WTC11 (cell line): ENCODE measurements around the gene NNT. TPM values are rescaled to one million over a fixed set of nuclear protein-coding genes. Genes with fewer than 3 reads are reported as not detected.

ENCODE experiments used
- ARID4B ChIP-seq: sonication (generic); formaldehyde crosslinking; IDR thresholded peaks from 2 replicates; pipeline ENCODE4 v1.8.0; 2023; ENCODE audit warnings: missing genetic modification reagents, mild to moderate bottlenecking, borderline replicate concordance
- CDX4 ChIP-seq: fragments of 250-450 bp; sonication (Bioruptor Pico); IDR thresholded peaks from 2 replicates; pipeline ENCODE4 v1.9.0; 2021; ENCODE audit warnings: moderate library complexity, mild to moderate bottlenecking, inconsistent platforms, borderline replicate concordance
- ERG ChIP-seq: fragments of 250-450 bp; sonication (Bioruptor Pico); IDR thresholded peaks from 2 replicates; pipeline ENCODE4 v1.8.0; 2021; ENCODE audit warnings: mild to moderate bottlenecking
- ETV6 ChIP-seq: sonication (generic); formaldehyde crosslinking; IDR thresholded peaks from 2 replicates; pipeline ENCODE4 v1.8.1; 2022; ENCODE audit warnings: mild to moderate bottlenecking, missing genetic modification reagents
- GABPB1 ChIP-seq: sonication (generic); formaldehyde crosslinking; IDR thresholded peaks from 2 replicates; pipeline ENCODE4 v1.8.1; 2023; ENCODE audit warnings: mild to moderate bottlenecking, missing genetic modification reagents
- GTF2I ChIP-seq: fragments of 250-450 bp; sonication (Bioruptor Pico); conservative IDR thresholded peaks from 2 replicates; pipeline ENCODE4 v1.4.0; 2021; ENCODE audit warnings: mild to moderate bottlenecking
- KAT7 ChIP-seq: sonication (generic); formaldehyde crosslinking; IDR thresholded peaks from 2 replicates; pipeline ENCODE4 v1.8.1; 2023; ENCODE audit warnings: missing genetic modification reagents, mild to moderate bottlenecking, borderline replicate concordance
- MAX ChIP-seq: sonication (generic); formaldehyde crosslinking; IDR thresholded peaks from 2 replicates; pipeline ENCODE4 v1.8.0; 2022; ENCODE audit warnings: mild to moderate bottlenecking, missing genetic modification reagents
- NFE2L1 ChIP-seq: sonication (generic); formaldehyde crosslinking; IDR thresholded peaks from 2 replicates; pipeline ENCODE4 v1.8.1; 2023; ENCODE audit warnings: missing genetic modification reagents
- USF2 ChIP-seq: sonication (generic); formaldehyde crosslinking; IDR thresholded peaks from 2 replicates; pipeline ENCODE4 v1.8.1; 2023; ENCODE audit warnings: mild to moderate bottlenecking, missing genetic modification reagents, moderate library complexity
- ZNF121 ChIP-seq: sonication (generic); formaldehyde crosslinking; IDR thresholded peaks from 2 replicates; pipeline ENCODE4 v1.8.0; 2023; ENCODE audit warnings: missing genetic modification reagents
- ZNF281 ChIP-seq: sonication (generic); formaldehyde crosslinking; IDR thresholded peaks from 2 replicates; pipeline ENCODE4 v1.8.0; 2023; ENCODE audit warnings: mild to moderate bottlenecking, missing genetic modification reagents
- total RNA-seq: library from RNA; stranded (reverse); gene quantifications from 3 replicates; pipeline ENCODE4 v1.2.3, GENCODE V29; 2021
- TF ChIP-seq, protein P1 (sequence below): sonication (generic); formaldehyde crosslinking; IDR thresholded peaks from 2 replicates; pipeline ENCODE4 v1.8.1; 2022; ENCODE audit warnings: low read depth, mild to moderate bottlenecking, moderate library complexity, missing genetic modification reagents, borderline replicate concordance
- TF ChIP-seq, protein P2 (sequence below): sonication (generic); formaldehyde crosslinking; IDR thresholded peaks from 2 replicates; pipeline ENCODE4 v1.8.0; 2023; ENCODE audit warnings: missing genetic modification reagents
- TF ChIP-seq, protein P3 (sequence below): sonication (generic); formaldehyde crosslinking; IDR thresholded peaks from 2 replicates; pipeline ENCODE4 v1.8.1; 2022; ENCODE audit warnings: mild to moderate bottlenecking, moderate library complexity, missing genetic modification reagents
- TF ChIP-seq, protein P4 (sequence below): sonication (generic); formaldehyde crosslinking; IDR thresholded peaks from 2 replicates; pipeline ENCODE4 v1.8.0; 2022; ENCODE audit warnings: mild to moderate bottlenecking, missing genetic modification reagents
- TF ChIP-seq, protein P5 (sequence below): sonication (generic); formaldehyde crosslinking; IDR thresholded peaks from 2 replicates; pipeline ENCODE4 v1.8.1; 2022; ENCODE audit warnings: mild to moderate bottlenecking, missing genetic modification reagents, moderate library complexity, borderline replicate concordance
- TF ChIP-seq, protein P6 (sequence below): sonication (generic); formaldehyde crosslinking; IDR thresholded peaks from 2 replicates; pipeline ENCODE4 v1.8.0; 2022; ENCODE audit warnings: mild to moderate bottlenecking, missing genetic modification reagents

NNT gene
- total RNA-seq, 1 experiment from 2014 or later, result 37.6 TPM

- TF ChIP-seq, protein P1, sequence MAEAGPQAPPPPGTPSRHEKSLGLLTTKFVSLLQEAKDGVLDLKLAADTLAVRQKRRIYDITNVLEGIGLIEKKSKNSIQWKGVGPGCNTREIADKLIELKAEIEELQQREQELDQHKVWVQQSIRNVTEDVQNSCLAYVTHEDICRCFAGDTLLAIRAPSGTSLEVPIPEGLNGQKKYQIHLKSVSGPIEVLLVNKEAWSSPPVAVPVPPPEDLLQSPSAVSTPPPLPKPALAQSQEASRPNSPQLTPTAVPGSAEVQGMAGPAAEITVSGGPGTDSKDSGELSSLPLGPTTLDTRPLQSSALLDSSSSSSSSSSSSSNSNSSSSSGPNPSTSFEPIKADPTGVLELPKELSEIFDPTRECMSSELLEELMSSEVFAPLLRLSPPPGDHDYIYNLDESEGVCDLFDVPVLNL (CRISPR knock-in tag), result 0 out of 2 replicates have a peak, but pooled peaks have one; percentile 24
- TF ChIP-seq ETV6 (peak; percentile 77; the same call in 1 of the 2 replicates), ERG (no peak), NFE2L1 (CRISPR knock-in tag) (peak; percentile 72; the same call in 1 of the 2 replicates), ZNF121 (CRISPR knock-in tag) (peak; percentile 62; the same call in 1 of the 2 replicates), ARID4B (CRISPR knock-in tag) (peak; percentile 91), USF2 (CRISPR knock-in tag) (peak; percentile 95), CDX4 (CRISPR knock-in tag) (no peak), KAT7 (CRISPR knock-in tag) (peak; percentile 85), MAX (peak; percentile 85; the same call in 1 of the 2 replicates), GABPB1 (peak; percentile 73), ZNF281 (CRISPR knock-in tag) (no peak), GTF2I (CRISPR knock-in tag) (no peak)
- TF ChIP-seq, protein P2, sequence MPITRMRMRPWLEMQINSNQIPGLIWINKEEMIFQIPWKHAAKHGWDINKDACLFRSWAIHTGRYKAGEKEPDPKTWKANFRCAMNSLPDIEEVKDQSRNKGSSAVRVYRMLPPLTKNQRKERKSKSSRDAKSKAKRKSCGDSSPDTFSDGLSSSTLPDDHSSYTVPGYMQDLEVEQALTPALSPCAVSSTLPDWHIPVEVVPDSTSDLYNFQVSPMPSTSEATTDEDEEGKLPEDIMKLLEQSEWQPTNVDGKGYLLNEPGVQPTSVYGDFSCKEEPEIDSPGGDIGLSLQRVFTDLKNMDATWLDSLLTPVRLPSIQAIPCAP (CRISPR knock-in tag), result no peak
- TF ChIP-seq, protein P3, sequence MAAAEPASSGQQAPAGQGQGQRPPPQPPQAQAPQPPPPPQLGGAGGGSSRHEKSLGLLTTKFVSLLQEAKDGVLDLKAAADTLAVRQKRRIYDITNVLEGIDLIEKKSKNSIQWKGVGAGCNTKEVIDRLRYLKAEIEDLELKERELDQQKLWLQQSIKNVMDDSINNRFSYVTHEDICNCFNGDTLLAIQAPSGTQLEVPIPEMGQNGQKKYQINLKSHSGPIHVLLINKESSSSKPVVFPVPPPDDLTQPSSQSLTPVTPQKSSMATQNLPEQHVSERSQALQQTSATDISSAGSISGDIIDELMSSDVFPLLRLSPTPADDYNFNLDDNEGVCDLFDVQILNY (CRISPR knock-in tag), result peak; percentile 84
- TF ChIP-seq, protein P4, sequence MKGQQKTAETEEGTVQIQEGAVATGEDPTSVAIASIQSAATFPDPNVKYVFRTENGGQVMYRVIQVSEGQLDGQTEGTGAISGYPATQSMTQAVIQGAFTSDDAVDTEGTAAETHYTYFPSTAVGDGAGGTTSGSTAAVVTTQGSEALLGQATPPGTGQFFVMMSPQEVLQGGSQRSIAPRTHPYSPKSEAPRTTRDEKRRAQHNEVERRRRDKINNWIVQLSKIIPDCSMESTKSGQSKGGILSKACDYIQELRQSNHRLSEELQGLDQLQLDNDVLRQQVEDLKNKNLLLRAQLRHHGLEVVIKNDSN, result peak; percentile 94
- TF ChIP-seq, protein P5, sequence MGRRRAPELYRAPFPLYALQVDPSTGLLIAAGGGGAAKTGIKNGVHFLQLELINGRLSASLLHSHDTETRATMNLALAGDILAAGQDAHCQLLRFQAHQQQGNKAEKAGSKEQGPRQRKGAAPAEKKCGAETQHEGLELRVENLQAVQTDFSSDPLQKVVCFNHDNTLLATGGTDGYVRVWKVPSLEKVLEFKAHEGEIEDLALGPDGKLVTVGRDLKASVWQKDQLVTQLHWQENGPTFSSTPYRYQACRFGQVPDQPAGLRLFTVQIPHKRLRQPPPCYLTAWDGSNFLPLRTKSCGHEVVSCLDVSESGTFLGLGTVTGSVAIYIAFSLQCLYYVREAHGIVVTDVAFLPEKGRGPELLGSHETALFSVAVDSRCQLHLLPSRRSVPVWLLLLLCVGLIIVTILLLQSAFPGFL, result 0 out of 2 replicates have a peak, but pooled peaks have one; percentile 36
- TF ChIP-seq, protein P6, sequence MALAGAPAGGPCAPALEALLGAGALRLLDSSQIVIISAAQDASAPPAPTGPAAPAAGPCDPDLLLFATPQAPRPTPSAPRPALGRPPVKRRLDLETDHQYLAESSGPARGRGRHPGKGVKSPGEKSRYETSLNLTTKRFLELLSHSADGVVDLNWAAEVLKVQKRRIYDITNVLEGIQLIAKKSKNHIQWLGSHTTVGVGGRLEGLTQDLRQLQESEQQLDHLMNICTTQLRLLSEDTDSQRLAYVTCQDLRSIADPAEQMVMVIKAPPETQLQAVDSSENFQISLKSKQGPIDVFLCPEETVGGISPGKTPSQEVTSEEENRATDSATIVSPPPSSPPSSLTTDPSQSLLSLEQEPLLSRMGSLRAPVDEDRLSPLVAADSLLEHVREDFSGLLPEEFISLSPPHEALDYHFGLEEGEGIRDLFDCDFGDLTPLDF (CRISPR knock-in tag), result no peak
Measured at GRCh38 chr5:43602461-43603343, at the start of gene NNT (continued).
